ENCODE measurements around the gene CCDC124. TPM values are rescaled to one million over a fixed set of nuclear protein-coding genes. Genes with fewer than 3 reads are reported as not detected.
"Not testable (repeated sequence)": the region's sequence is repeated elsewhere in the genome, so short reads cannot be mapped to it uniquely, and the experiment has no call there.

CCDC124 gene
- total and polyA plus RNA-seq, 2 donors from 2014 or later, result 59.5 to 120 TPM

GRCh38 chr19:17909003-17909732, 23.6 kb upstream of the CCDC124 start:
- H3K4me3 ChIP-seq (ENCODE audit: low read length in 3 of 3), result no peak overlapping the region
- H3K9me3 ChIP-seq (ENCODE audit: control insufficient read depth in 2 of 3, insufficient read depth in 1 of 3, low read length in 3 of 3), result peaks cover 0 to 3% (median 0%) of the 10 kb centered on the region in 3 donors
- intact Hi-C loops (cut with DNase I), result no loop called here
- H3K36me3 ChIP-seq (ENCODE audit: control insufficient read depth in 2 of 3, insufficient read depth in 3 of 3, low read length in 3 of 3), result no peaks in the 10 kb centered on the region
- no peaks in the 10 kb centered on the region for H3K27me3 ChIP-seq (ENCODE audit: control insufficient read depth, insufficient read depth, low read length)
- no peak for TF ChIP-seq CTCF (IDR thresholded peaks at IDR 0.05; ENCODE audit: borderline replicate concordance, extremely low read depth, insufficient read depth)
- H3K9ac ChIP-seq (ENCODE audit: low read length in 3 of 3), result no peak overlapping the region
- no peak for FAIRE-seq
- H3K4me1 ChIP-seq (ENCODE audit: control insufficient read depth in 2 of 3, insufficient read depth in 2 of 3, low read depth in 1 of 3, low read length in 3 of 3), result no peaks in the 10 kb centered on the region
- no peak overlapping the region for H3K27ac ChIP-seq (ENCODE audit: low read depth in 2 of 2, low read length in 2 of 2)
- DNase-seq, result no peak

GRCh38 chr19:17910791-17911360, 21.9 kb upstream of the CCDC124 start:
- no peaks in the 10 kb centered on the region for H3K27me3 ChIP-seq (ENCODE audit: control insufficient read depth, insufficient read depth, low read length)
- no peak overlapping the region for H3K27ac ChIP-seq (ENCODE audit: low read depth in 2 of 2, low read length in 2 of 2)
- H3K4me1 ChIP-seq (ENCODE audit: control insufficient read depth in 2 of 3, insufficient read depth in 2 of 3, low read depth in 1 of 3, low read length in 3 of 3), result no peaks in the 10 kb centered on the region
- no peak for TF ChIP-seq CTCF (IDR thresholded peaks at IDR 0.05; ENCODE audit: borderline replicate concordance, extremely low read depth, insufficient read depth)
- intact Hi-C loops (cut with DNase I), result no loop called here
- H3K36me3 ChIP-seq (ENCODE audit: control insufficient read depth in 2 of 3, insufficient read depth in 3 of 3, low read length in 3 of 3), result no peaks in the 10 kb centered on the region
- H3K9me3 ChIP-seq (ENCODE audit: control insufficient read depth in 2 of 3, insufficient read depth in 1 of 3, low read length in 3 of 3), result peaks cover 0 to 3% (median 0%) of the 10 kb centered on the region in 3 donors
- H3K4me3 ChIP-seq (ENCODE audit: low read length in 3 of 3), result no peak overlapping the region
- DNase-seq (no peak), FAIRE-seq (no peak)
- no peak overlapping the region for H3K9ac ChIP-seq (ENCODE audit: low read length in 3 of 3)

DNA sequence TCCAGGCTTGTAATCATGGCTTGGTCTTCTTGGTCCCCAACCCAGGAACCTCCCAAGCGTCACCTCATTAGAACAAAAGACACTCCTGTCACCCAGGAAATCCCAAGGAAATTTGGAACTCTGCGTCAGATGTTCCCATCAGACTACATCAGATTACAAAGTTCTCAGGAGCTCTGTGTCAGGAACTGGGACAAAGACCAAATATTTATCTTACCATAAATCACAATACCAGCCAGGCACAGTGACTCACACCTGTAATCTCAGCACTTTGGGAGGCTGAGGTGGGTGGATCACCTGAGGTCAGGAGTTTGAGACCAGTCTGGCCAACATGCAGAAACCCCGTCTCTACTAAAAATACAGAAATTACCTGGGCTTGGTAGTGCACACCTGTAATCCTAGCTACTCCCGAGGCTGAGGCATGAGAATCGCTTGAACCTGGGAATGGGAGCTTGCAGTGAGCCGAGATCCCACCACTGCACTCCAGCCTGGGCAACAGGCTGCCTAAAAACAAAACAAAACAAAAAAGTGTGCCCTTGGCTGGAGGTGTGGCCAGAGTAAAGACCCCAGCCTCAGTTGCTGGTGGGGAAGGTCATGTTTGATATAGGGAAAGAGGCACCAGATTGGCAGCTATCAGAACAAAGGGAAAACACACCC, 16.7 kb upstream of the CCDC124 start:
- Histone ChIP-seq H3K9ac (ENCODE audit: low read length in 3 of 3) (no peak overlapping the region), H3K4me3 (ENCODE audit: low read length in 3 of 3) (no peak overlapping the region), H3K36me3 (ENCODE audit: control insufficient read depth in 2 of 3, insufficient read depth in 3 of 3, low read length in 3 of 3) (no peaks in the 10 kb centered on the region), H3K4me1 (ENCODE audit: control insufficient read depth in 2 of 3, insufficient read depth in 2 of 3, low read depth in 1 of 3, low read length in 3 of 3) (no peaks in the 10 kb centered on the region), H3K27me3 (ENCODE audit: control insufficient read depth, insufficient read depth, low read length) (no peaks in the 10 kb centered on the region), H3K27ac (ENCODE audit: low read depth in 2 of 2, low read length in 2 of 2) (no peak overlapping the region), H3K9me3 (ENCODE audit: control insufficient read depth in 2 of 3, insufficient read depth in 1 of 3, low read length in 3 of 3) (peaks cover 0 to 2% (median 0%) of the 10 kb centered on the region in 3 donors)
- DNase-seq (no peak), FAIRE-seq (no peak)
- intact Hi-C loops (cut with DNase I), result no loop called here
- no peak for TF ChIP-seq CTCF (IDR thresholded peaks at IDR 0.05; ENCODE audit: borderline replicate concordance, extremely low read depth, insufficient read depth)

DNA sequence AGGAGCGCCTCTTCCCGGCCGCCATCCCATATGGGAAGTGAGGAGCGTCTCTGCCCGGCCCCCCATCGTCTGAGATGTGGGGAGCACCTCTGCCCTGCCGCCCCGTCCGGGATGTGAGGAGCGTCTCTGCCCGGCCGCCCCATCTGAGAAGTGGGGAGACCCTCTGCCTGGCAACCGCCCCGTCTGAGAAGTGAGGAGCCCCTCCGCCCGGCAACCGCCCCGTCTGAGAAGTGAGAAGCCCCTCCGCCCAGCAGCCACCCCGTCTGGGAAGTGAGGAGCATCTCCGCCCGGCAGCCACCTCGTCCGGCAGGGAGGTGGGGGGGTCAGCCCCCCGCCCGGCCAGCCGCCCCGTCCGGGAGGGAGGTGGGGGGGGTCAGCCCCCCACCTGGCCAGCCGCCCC, 14.7 kb upstream of the CCDC124 start:
- FAIRE-seq; H3K27me3 ChIP-seq (ENCODE audit: control insufficient read depth, insufficient read depth, low read length); DNase-seq; H3K9ac ChIP-seq (ENCODE audit: low read length in 3 of 3); intact Hi-C loops (cut with DNase I); H3K9me3 ChIP-seq (ENCODE audit: control insufficient read depth in 2 of 3, insufficient read depth in 1 of 3, low read length in 3 of 3); H3K27ac ChIP-seq (ENCODE audit: low read depth in 2 of 2, low read length in 2 of 2); H3K36me3 ChIP-seq (ENCODE audit: control insufficient read depth in 2 of 3, insufficient read depth in 3 of 3, low read length in 3 of 3); H3K4me3 ChIP-seq (ENCODE audit: low read length in 3 of 3); H3K4me1 ChIP-seq (ENCODE audit: control insufficient read depth in 2 of 3, insufficient read depth in 2 of 3, low read depth in 1 of 3, low read length in 3 of 3): not testable (repeated sequence)

DNA sequence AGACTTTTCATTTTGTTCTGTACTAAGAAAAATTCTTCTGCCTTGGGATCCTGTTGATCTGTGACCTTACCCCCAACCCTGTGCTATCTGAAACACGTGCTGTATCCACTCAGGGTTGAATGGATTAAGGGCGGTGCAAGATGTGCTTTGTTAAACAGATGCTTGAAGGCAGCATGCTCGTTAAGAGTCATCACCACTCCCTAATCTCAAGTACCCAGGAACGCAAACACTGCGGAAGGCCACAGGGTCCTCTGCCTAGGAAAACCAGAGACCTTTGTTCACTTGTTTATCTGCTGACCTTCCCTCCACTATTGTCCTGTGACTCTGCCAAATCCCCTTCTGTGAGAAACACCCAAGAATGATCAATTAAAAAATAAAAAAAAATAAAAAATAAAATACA, 13.7 kb upstream of the CCDC124 start:
- not testable (repeated sequence) for H3K27ac ChIP-seq (ENCODE audit: low read depth in 2 of 2, low read length in 2 of 2); H3K4me1 ChIP-seq (ENCODE audit: control insufficient read depth in 2 of 3, insufficient read depth in 2 of 3, low read depth in 1 of 3, low read length in 3 of 3)

More for the DNA sequence above, 13.7 kb upstream of the CCDC124 start:
- H3K4me3 ChIP-seq (ENCODE audit: low read length in 3 of 3); H3K36me3 ChIP-seq (ENCODE audit: control insufficient read depth in 2 of 3, insufficient read depth in 3 of 3, low read length in 3 of 3); H3K9ac ChIP-seq (ENCODE audit: low read length in 3 of 3); DNase-seq; FAIRE-seq; H3K9me3 ChIP-seq (ENCODE audit: control insufficient read depth in 2 of 3, insufficient read depth in 1 of 3, low read length in 3 of 3); intact Hi-C loops (cut with DNase I); H3K27me3 ChIP-seq (ENCODE audit: control insufficient read depth, insufficient read depth, low read length): not testable (repeated sequence)
